MG63 (cell line): ENCODE results near the gene PTPRU. TPM values are rescaled to one million over a fixed set of nuclear protein-coding genes. Genes with fewer than 3 reads are reported as not detected.
"Not testable (repeated sequence)": the region's sequence is repeated elsewhere in the genome, so short reads cannot be mapped to it uniquely, and the experiment has no call there.

Source experiments
- DNase-seq: peaks from one replicate; pipeline ENCODE4 v3.0.0-alpha.2; 2020
- H3K27me3 ChIP-seq: fragments of 250-450 bp; sonication (Bioruptor Pico); 2 replicates; pipeline ENCODE4 v1.5.1; 2020; ENCODE audit warnings: mild to moderate bottlenecking, moderate library complexity
- H3K36me3 ChIP-seq: fragments of 250-450 bp; sonication (Bioruptor Pico); 2 replicates; pipeline ENCODE4 v1.5.1; 2020; ENCODE audit warnings: mild to moderate bottlenecking, moderate library complexity
- H3K4me3 ChIP-seq: fragments of 250-450 bp; sonication (Bioruptor Pico); 2 replicates; pipeline ENCODE4 v1.5.1; 2020; ENCODE audit warnings: mild to moderate bottlenecking, moderate library complexity
- H3K9me3 ChIP-seq: fragments of 250-450 bp; sonication (Bioruptor Pico); 2 replicates; pipeline ENCODE4 v1.5.1; 2020; ENCODE audit warnings: mild to moderate bottlenecking, moderate library complexity
- total RNA-seq: library from RNA; depleted of rRNA; stranded (reverse); fragments of >200 nt; shearing (Covaris generic); gene quantifications from 2 replicates; pipeline ENCODE4 v1.2.3, GENCODE V29; 2014; ENCODE audit warnings: low replicate concordance

PTPRU gene
- total RNA-seq, 1 experiment from 2014 or later = 6.4 TPM

- no peaks in the 10 kb centered on the region for H3K27me3 ChIP-seq
- H3K36me3 ChIP-seq = no peaks in the 10 kb centered on the region
- no peak overlapping the region for H3K4me3 ChIP-seq
- DNase-seq = no peak
- H3K9me3 ChIP-seq = no peaks in the 10 kb centered on the region
These were observed 75.2 kb downstream of the PTPRU start for GRCh38 chr1:29311352-29312030.

GRCh38 chr1:29312469-29313461 lies 76.4 kb downstream of the PTPRU start:
- H3K4me3 ChIP-seq = no peak overlapping the region
- no peaks in the 10 kb centered on the region for H3K36me3 ChIP-seq
- H3K9me3 ChIP-seq = no peaks in the 10 kb centered on the region
- DNase-seq = no peak
- no peaks in the 10 kb centered on the region for H3K27me3 ChIP-seq

GRCh38 chr1:29314685-29315084 lies 78.4 kb downstream of the PTPRU start:
- not testable (repeated sequence) for DNase-seq, H3K9me3 ChIP-seq, H3K27me3 ChIP-seq, H3K4me3 ChIP-seq, H3K36me3 ChIP-seq

GRCh38 chr1:29315262-29315661 lies 78.9 kb downstream of the PTPRU start:
- Histone ChIP-seq H3K4me3 (no peak overlapping the region), H3K36me3 (no peaks in the 10 kb centered on the region), H3K9me3 (no peaks in the 10 kb centered on the region), H3K27me3 (no peaks in the 10 kb centered on the region)
- DNase-seq = no peak

- Histone ChIP-seq H3K36me3 (no peaks in the 10 kb centered on the region), H3K9me3 (no peaks in the 10 kb centered on the region), H3K27me3 (no peaks in the 10 kb centered on the region), H3K4me3 (no peak overlapping the region)
- DNase-seq = no peak
These were observed 79.6 kb downstream of the PTPRU start for GRCh38 chr1:29315876-29316275.

- no peaks in the 10 kb centered on the region for H3K36me3 ChIP-seq
- H3K9me3 ChIP-seq = no peaks in the 10 kb centered on the region
- H3K4me3 ChIP-seq = no peak overlapping the region
- DNase-seq = no peak
- H3K27me3 ChIP-seq = no peaks in the 10 kb centered on the region
These were observed 81.0 kb downstream of the PTPRU start for GRCh38 chr1:29317063-29317915.

GRCh38 chr1:29317916-29318530 lies 81.7 kb downstream of the PTPRU start:
- Histone ChIP-seq H3K36me3 (no peaks in the 10 kb centered on the region), H3K9me3 (no peaks in the 10 kb centered on the region), H3K27me3 (no peaks in the 10 kb centered on the region), H3K4me3 (no peak overlapping the region)
- no peak for DNase-seq

GRCh38 chr1:29318724-29319123 lies 82.4 kb downstream of the PTPRU start:
- DNase-seq = no peak
- H3K9me3 ChIP-seq = no peaks in the 10 kb centered on the region
- H3K36me3 ChIP-seq = no peaks in the 10 kb centered on the region
- H3K27me3 ChIP-seq = no peaks in the 10 kb centered on the region
- no peak overlapping the region for H3K4me3 ChIP-seq

- Histone ChIP-seq H3K9me3 (no peaks in the 10 kb centered on the region), H3K4me3 (no peak overlapping the region), H3K36me3 (no peaks in the 10 kb centered on the region), H3K27me3 (no peaks in the 10 kb centered on the region)
- no peak for DNase-seq
These were observed 83.2 kb downstream of the PTPRU start for GRCh38 chr1:29319300-29320110.

- H3K9me3 ChIP-seq = no peaks in the 10 kb centered on the region
- DNase-seq = no peak
These were observed 84.0 kb downstream of the PTPRU start for GRCh38 chr1:29320156-29320940.

GRCh38 chr1:29321176-29321575 lies 84.9 kb downstream of the PTPRU start:
- no peak for DNase-seq
- no peaks in the 10 kb centered on the region for H3K36me3 ChIP-seq
- no peaks in the 10 kb centered on the region for H3K27me3 ChIP-seq
- no peak overlapping the region for H3K4me3 ChIP-seq
- H3K9me3 ChIP-seq = no peaks in the 10 kb centered on the region

More at GRCh38 chr1:29320156-29320940, 84.0 kb downstream of the PTPRU start:
- H3K27me3 ChIP-seq = no peaks in the 10 kb centered on the region
- H3K36me3 ChIP-seq = no peaks in the 10 kb centered on the region
- H3K4me3 ChIP-seq = no peak overlapping the region

- DNase-seq = no peak
- Histone ChIP-seq H3K36me3 (no peaks in the 10 kb centered on the region), H3K9me3 (no peaks in the 10 kb centered on the region), H3K4me3 (no peak overlapping the region), H3K27me3 (no peaks in the 10 kb centered on the region)
These were observed 85.9 kb downstream of the PTPRU start for GRCh38 chr1:29322147-29322694.

GRCh38 chr1:29322861-29323585 lies 86.7 kb downstream of the PTPRU start:
- no peaks in the 10 kb centered on the region for H3K27me3 ChIP-seq
- H3K36me3 ChIP-seq = no peaks in the 10 kb centered on the region
- H3K4me3 ChIP-seq = no peak overlapping the region
- H3K9me3 ChIP-seq = no peaks in the 10 kb centered on the region
- no peak for DNase-seq

- Histone ChIP-seq H3K9me3 (no peaks in the 10 kb centered on the region), H3K36me3 (no peaks in the 10 kb centered on the region), H3K27me3 (no peaks in the 10 kb centered on the region), H3K4me3 (no peak overlapping the region)
- no peak for DNase-seq
These were observed 87.3 kb downstream of the PTPRU start for GRCh38 chr1:29323636-29324035.
